Stimulated activated CD4-positive, alpha-beta T cell treated with anti-CD3 and anti-CD28 coated beads, Interleukin-4, amount 100 ng/mL, for 4 hours (primary cell): ENCODE data around the gene NTNG2.

Experiments
- DNase-seq, 2 experiments: peaks; one replicate each; pipeline ENCODE4 v3.0.0-alpha.2; 2020

NTNG2 gene

DNA sequence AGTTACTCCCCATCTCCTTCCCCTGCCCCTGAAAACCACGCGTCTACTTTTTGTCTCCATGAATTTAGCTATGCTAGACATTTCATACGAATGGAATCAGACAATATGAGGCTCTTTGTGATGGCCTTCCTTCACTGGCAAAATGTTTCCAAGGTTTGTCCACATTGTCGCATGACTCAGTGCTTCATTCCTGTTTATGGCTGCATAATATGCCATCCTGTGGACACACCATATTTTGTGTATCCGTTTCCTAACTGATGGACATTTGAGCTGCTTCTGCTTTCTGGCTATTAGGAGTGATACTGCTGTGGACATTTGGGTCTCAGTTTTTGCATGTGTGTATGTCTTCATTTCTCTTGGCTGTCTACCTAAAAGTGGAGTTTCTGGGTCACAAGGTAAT lies 14.5 kb downstream of the NTNG2 start:
- no peak for DNase-seq

DNA sequence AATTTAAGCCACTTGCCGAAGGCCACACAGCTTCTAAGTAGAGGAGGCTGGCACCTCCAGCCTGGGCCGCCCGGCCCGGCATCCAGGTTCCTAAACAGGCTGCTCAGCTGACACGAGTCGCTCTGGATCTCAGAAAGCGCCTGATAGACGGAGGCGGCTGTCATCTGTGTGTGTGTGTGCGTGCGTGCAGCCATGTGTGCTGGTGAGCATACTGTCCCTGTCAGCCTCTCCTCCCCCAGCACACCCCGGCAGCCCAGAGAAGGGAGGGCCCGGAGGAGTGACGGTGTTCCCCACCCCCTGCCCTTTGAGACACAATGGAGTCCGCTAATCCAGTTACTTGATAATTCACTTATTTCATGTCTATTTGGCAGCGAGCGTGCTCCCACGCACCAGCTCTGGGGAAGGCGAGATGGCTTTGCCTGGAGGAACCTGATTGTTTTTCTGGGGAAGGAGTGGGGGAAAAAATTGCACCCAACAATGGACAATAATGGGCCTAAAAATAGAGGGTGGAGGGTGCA lies 20.0 kb downstream of the NTNG2 start:
- DNase-seq = no peak

DNA sequence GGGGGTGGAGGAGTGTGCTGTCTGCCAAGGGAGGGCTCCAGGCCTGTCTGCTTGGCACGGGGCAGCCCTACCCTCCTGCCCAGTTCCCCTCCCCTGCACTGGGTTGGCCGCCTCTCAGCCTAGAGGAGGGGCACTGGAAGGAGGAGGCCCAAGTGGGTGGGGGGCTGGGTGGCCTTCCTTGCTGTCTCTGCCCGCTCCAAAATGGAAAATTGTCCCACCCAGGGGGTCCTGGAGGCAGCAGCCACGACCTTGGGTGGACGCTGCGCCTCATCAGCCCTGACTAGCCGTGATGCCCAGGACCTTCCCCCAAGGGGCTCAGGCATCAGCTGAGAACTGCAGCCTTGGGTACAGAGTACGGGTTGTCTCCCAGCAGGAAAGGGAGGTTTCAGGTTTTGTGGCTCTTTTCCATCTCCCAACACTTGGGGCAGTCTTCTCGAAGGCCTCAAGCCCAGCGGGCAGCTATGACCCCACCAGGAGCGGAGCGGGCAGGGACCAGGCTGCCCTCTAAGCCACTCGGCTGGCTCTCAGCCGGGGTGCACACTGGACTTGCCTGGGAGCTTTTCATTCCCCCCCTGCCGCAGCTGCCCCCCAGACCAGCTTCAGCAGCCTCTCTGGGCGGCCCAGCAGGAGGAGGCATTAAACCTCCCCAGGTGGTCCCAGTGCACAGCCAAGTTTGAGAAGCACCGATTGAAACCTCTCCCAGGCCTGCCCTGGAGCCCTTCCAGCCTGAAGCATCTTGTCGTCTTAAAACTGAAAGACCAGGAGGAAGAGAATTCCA lies 20.6 kb downstream of the NTNG2 start:
- no peak for DNase-seq

DNA sequence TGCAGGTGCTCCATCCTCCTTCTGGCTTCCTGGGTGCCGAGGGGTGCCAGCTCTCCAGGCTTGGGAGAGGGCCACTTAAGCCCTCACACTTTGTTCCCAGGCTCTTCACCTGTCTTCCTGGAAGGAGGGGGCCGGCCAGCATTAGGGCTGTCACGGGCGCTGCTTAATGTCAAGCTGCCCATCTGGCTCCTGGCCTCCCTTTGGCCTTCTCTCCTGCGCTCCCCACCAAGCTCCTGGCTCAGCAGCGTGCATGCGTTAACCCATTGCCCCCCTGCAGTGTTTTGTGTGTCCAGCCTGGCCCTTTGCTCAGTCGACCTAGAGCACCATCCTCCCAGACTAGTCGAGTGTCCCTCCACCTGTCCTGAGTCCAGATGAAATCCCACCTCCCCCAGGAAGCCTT lies 21.3 kb downstream of the NTNG2 start:
- no peak for DNase-seq

DNA sequence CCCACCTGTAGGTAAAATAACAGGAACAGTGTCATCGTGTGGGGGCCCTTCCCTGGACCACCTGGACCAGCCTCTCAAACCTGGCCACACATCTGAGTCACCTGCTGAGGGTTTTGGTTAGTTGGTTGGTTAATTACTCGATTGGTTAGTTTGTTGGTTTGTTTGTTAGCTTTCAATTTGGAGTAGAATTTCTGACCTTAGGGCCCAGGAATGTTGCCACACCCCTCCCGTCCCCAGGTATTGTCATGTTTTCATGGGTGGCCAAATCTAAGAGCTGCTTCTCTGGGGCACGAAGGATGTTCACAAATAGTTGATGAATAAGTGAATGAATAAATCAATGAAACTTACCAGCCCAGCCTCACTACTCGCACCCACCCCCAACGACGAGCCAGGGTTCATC lies 21.9 kb downstream of the NTNG2 start:
- no peak for DNase-seq

DNA sequence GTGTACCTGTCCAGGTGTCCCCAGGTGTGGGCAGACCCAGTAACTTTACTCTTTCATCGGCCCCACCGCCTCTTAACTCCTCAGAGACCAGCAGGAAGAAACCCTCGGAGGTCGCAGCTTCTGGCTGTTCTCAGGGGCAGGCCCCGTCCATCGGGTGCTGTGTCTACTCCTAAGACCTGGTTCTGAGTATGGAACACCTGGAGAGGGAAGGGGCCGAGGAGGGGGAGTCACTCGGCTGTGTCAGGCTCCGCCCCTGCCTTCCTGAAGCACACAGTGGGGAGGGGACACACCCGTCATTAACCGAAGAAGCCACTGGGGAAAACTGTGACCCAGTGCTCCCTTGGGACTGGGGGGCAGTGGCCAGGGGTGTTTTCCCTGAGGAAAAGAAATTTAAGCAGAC lies 22.3 kb downstream of the NTNG2 start:
- no peak for DNase-seq

DNA sequence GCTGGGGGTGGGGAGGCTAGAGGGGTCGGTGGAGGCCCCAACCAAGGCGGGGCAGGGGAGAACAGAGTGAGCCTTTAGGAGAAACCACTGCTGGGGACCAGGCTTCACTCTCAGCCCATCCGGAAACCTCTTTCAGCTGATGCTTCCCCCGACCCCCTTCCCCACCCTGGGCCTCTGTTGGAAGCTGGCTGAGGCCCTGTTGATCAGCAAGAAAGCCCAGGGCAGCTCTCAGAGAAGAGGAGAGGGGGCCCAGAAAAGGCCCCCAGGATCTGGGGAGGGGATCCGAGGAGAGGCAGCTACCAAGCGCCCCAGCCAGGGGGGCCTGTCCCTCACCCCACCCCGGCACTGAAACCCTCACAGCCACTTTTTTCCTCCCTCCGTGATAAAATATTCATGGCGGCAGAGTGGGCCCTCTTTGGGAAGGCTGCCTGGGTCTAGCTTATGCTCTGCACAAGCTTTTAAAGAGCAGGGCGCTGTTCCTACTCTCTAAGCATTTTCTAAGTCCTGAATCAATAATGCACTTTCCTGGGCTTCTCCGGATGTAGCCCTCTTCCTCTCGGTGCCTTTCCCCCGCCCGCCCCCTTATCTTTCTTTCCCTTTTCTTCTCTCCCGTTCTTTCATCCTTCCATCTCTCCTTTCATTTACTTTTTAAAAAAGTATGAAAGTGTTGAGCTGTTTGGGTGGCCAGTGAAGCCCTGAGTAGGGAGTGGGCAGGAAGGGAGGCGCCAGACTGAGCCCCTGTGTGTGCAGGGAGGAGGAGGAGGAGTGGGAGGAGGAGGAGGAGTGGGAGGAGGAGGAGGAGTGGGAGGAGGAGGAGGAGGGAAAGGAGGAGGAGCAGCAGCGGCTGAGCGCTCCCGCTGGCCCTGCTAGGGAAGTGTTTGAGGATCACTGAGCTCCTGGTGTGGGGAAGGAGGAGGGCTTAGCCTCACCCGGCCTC lies 23.5 kb downstream of the NTNG2 start:
- DNase-seq = no peak

DNA sequence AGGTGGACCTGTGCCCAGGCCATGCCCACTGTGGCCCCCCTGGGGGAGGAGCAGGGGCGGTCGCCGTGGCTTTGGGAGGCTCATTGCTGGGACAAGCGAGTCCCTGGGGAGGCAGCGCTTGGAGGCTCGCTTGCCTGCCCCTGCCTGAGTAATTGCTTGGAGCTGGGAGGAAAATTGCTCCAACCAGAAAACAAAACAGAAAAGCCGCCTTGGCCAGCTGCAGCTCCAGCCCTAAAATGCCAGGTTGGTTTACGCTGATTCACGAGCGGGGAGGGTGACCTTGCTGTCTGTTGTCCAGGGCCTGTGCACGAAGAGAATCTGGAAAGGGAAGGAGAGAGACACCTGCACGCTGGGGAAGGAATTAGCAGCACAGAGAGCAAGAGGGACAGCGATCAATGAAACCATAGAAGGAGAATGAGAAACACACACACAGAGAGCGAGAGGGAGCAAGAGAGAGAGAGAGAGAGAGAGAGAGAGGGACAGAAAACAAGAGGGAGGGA lies 25.3 kb downstream of the NTNG2 start:
- DNase-seq = no peak

DNA sequence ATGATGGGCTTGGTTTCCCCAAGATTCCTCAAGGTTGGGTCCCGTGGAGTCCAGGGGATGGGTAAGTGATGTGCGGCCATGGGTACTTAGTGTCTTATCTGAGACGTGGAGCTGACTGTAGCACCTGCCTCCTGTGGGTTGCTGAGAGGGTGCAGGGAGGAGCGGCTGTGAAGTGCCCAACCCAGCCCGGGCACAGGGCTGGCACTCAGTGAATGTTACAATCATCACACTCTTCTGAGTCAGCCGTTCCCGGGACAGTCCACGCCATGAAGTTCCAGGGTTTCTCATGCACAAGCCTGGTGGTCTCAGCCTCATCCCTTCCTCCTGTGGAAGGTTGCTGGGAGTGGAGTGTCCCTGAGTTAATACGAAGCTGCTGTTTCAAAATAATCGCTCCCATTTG lies 29.1 kb downstream of the NTNG2 start:
- no peak for DNase-seq

DNA sequence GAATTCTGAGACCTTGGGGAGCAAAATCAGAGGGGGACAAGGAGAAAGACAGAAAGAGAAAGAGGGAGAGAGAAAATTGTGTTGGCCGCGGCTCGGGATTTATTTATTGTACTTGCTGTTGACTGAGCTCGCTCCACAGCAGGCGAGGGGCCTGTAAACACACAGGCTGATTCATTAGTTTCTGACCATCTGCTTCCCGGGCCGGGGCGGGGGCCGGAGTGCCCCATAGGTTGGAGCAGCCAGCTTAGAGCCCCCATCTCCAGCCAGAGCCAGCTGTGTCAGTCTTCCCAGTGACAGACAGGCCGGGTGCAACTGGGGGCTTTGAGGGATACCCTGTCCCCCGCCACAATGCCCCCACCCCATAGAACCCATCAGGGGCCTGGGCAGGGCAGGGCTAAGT lies 30.9 kb downstream of the NTNG2 start:
- no peak for DNase-seq

DNA sequence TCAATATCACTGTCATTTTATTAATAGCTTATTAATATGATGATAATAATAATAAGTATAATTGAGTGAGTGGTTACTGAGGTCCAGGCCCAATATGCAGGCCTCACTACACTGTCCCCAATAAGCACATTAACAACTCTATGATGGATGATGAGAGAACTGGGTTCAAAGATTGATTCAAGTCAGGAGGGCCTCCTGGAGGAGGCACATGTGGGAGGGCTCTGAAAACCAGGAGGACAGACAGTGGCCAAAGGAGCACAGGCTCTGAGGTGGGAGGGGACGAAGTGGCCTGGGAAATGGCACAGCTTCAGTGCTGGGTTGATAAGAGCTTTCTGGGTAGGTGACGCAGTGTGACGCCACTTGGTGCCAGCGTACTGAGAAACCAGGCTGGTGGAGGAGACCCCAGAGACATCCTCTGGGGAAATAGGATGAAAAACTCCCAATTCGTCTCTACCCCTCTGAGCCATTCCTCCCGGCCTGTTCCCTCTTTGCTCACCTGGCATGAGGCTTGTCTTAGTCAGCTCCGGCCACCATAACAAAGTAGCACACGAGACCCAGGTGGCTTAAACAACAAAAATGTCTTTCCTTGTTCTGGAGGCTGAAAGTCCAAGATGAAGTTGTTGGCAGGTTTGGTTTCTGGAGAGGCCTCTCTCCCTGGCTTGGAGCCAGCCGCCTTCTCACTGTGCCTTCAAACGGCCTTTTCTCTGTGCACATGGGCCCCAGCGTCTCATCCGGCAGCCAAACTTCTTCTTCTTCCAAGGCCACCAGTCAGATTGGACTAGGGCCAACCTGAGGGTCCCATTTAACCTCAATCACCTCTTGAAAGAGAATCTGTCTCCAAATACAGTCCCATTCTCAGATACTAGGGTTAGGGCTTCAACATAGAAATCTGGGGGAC lies 31.6 kb downstream of the NTNG2 start:
- DNase-seq = no peak

DNA sequence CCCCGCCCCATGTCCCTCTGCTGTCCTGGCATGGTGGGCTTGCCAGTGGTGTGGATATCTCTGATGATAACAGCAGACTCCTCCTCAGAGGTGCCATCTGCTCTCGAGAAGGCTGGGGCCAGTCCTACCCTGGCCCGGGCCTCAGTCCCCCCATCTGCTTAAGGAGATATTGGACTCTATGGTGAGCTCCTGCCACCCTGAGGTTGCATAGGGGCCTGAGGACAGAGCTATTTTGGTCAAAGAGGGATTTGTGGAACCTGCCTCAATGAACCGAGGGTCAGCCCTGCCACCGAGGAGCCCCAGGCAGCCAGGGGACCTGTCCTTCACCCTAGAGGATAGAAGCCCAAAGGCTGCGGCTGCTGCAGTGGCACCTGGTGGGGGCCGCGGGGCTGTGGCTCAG lies 32.6 kb downstream of the NTNG2 start:
- no peak for DNase-seq

DNA sequence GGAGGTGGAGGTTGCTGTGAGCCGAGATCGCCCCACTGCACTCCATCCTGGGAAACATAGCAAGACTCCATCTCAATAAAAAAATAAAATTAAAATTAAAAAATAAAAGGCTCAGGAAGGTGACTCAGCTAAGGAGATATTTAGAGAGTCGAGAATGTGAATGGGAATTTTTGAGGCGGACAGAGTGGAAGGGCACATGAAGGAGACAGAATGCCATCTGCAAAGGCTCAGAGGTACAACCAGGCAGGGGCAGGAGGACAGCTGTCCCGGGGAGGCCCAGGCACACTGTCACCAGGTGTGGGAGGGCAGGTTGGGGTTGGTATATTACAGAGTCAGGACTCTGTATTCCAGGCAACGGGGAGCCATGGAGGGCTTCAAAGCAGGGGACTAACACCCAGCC lies 35.5 kb downstream of the NTNG2 start:
- no peak for DNase-seq

DNA sequence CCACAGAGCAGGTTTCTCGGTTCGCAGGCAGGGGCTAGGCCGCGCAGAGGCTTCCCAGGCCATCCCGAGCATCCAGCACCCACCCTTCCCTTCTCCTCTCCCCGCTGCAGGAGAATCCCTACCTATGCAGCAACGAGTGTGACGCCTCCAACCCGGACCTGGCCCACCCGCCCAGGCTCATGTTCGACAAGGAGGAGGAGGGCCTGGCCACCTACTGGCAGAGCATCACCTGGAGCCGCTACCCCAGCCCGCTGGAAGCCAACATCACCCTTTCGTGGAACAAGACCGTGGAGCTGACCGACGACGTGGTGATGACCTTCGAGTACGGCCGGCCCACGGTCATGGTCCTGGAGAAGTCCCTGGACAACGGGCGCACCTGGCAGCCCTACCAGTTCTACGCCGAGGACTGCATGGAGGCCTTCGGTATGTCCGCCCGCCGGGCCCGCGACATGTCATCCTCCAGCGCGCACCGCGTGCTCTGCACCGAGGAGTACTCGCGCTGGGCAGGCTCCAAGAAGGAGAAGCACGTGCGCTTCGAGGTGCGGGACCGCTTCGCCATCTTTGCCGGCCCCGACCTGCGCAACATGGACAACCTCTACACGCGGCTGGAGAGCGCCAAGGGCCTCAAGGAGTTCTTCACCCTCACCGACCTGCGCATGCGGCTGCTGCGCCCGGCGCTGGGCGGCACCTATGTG lies 36.1 kb downstream of the NTNG2 start:
- no peak for DNase-seq

DNA sequence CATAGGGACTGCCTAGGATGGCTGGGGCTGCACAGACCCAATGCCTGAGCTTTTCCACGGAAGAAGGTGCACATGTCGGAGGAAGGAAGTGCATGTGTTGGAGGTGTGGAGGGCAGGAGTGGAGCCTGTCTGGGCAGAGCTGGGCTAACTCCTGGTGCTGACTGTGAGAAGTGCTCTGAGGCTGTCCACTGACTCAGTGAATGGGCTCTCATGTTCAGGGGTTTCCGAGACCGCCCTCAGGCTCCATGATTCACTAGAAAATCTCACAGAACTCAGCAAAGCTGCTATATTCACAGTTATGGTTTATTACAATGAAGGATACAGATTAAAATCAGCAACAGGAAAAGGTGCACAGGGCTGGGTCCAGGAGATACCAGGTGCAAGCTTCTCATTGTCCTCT lies 37.2 kb downstream of the NTNG2 start:
- no peak for DNase-seq

DNA sequence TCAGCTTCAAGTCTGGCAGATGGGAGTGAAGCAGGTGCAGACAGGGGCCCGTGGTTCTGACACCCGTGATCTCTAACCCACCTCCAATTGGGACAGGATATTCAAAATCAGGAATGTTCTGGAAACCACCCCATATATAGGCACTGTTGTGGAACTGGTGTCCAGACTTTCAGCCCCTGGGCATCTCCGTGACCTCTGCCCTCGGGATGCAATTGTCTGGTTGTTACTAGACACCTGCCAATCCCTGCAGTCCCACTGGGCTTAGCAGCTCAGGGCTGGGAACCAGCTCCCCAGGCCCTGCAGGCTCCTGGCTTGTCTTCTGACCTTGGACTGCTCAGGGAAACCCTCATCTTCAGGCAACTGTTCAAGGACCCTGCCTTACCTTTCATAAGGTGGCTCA lies 38.8 kb downstream of the NTNG2 start:
- DNase-seq = no peak

DNA sequence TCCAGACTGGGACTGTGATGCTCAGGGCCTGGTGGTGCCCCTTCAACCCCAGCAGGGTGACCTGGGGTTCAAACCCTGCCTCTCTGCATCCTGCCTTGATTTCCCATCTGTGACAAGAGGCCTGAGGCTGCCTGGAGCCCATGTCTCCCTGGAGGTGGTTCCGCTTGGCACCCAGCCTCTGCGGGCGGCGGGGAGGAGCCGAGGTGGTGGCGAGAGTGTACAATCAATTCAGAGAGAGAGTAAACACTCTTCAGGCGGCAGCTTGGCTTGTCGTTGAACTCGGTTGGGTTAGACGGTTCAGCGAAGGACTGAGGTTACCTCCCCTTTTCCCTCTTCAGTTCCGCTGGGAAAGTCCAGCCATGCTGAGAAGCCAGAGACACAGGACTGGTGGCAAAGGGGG lies 39.3 kb downstream of the NTNG2 start:
- DNase-seq = no peak

DNA sequence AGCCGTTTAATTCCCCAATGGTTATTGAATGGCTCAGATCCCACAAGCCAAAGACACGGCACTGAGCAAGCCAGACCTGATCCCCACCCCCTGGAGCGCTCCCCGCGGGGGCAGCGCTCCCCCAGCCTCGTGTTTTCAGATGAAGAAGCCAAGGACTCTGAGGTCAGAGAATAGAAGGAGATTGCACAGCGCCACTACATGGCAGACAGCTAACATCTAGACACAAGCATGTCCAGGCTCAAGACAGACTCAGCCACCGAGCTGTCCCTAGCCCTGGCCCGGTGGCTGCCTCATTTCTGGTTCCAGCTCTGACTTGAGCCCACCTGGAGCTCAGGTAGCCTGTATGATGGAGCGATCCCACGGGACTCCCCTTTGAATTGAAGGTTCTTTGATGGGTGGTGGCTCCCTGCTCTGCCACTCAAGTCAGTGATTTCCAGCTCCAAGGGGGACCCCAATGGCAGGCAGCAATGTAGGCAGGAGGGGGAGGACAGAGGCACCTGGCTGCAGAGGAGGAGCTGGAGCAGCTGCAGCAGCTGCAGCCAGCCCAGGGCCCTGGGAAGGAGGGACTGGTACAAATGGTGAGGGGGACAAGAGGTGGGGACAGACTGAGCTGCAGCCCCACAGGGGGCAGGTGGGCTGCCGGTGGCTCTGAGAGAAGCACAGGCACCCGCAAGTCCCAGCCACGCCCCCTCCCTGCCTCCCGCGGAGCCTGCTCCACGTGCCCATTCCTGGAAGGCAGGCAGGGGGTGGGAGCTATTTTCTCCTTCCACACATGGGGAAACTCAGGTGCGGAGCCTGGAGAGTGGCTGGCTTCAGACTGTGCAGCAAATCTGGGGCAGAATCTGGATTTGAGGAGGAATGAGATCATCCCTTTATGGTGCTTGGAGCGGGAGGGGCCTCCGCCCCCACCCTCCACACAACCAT lies 40.2 kb downstream of the NTNG2 start:
- no peak for DNase-seq

DNA sequence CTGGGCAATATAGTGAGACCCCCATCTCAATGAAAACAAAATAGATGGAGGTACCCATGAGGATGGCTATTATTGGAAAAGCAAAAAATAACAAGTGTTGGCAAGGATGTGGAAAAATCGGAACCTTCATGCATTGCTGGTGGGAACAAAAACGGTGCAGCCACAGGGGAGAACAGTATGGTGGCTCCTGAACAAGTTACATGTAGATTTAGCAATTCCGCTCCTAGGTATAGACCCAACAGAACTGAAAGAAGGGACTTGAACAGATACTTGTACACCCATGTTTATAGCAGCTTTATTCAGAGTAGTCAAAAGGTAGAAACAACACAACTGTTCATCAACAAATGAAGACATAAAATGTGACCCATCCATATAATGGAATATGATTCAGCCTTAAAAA lies 43.0 kb downstream of the NTNG2 start:
- DNase-seq = no peak

DNA sequence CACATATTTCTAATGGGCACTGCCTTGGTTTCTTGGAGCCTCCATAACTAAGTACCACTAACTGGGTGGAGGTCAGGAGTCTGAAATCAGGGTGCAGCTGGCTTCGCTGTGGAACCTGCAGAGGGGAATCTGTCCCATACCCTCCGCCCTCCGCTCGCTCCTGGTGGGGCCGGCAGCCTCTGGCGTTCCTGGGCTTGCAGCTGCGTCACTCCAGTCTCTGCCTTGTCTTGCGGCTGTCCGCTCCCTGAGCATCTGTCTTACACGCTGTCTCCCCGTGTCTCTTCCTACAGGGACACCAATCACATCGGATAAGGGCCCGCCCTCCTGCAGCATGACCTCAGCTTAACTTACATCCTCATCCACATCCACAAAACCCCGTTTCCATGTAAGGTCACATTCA lies 45.4 kb downstream of the NTNG2 start:
- no peak for DNase-seq
